Activated B cell treated with CpG ODN at 0.5 μM for 24 hours (primary cell): ENCODE data around the gene HHAT. TPM values are rescaled to one million over a fixed set of nuclear protein-coding genes. Genes with fewer than 3 reads are reported as not detected.

Source experiments
- ATAC-seq: fragments of 200-7000 bp; cut with Tn5 transposase; one replicate; pipeline ENCODE4 v1.10.0; 2021; ENCODE audit warnings: low read depth, mild to moderate bottlenecking, moderate library complexity
- CTCF ChIA-PET: fragments of 350-600 bp; sonication (Branson Sonifier 250); formaldehyde crosslinking; loops from one replicate; lab custom pipeline; 2021; ENCODE audit warnings: antibody characterized with exemption; lab: Charles Lee
- POLR2A ChIA-PET: fragments of 350-600 bp; sonication (Branson Sonifier 250); formaldehyde crosslinking; loops from one replicate; lab custom pipeline; 2021; ENCODE audit warnings: antibody characterized with exemption; lab: Charles Lee
- DNase-seq: peaks from one replicate; pipeline ENCODE4 v3.0.0; 2022
- H3K27ac Mint-ChIP-seq: one replicate; pipeline ENCODE4 v1.8.0; 2020; ENCODE audit warnings: mixed read lengths
- H3K27me3 Mint-ChIP-seq: one replicate; pipeline ENCODE4 v1.8.0; 2021; ENCODE audit warnings: mixed read lengths
- H3K36me3 Mint-ChIP-seq: one replicate; pipeline ENCODE4 v1.8.0; 2021; ENCODE audit warnings: low read depth, mixed read lengths
- H3K4me1 Mint-ChIP-seq: one replicate; pipeline ENCODE4 v1.8.0; 2021; ENCODE audit warnings: mixed read lengths
- H3K4me3 Mint-ChIP-seq: one replicate; pipeline ENCODE4 v1.8.0; 2020; ENCODE audit warnings: mild to moderate bottlenecking, mixed read lengths
- H3K9me3 Mint-ChIP-seq: one replicate; pipeline ENCODE4 v1.8.0; 2020; ENCODE audit warnings: mixed read lengths
- CTCF ChIP-seq: fragments of 200-600 bp; IDR thresholded peaks from one replicate; pipeline ENCODE4 v1.8.0; 2022; ENCODE audit warnings: antibody characterized with exemption, mild to moderate bottlenecking
- intact Hi-C: fragments of 100-400 bp; cut with micrococcal nuclease; formaldehyde crosslinking; loops from one replicate; pipeline ENCODE4 v1.15.1; 2024
- total RNA-seq: library from RNA; stranded (reverse); gene quantifications from 2 replicates; pipeline ENCODE4 v1.2.3, GENCODE V29; 2022

HHAT gene
- total RNA-seq, 1 donor from 2014 or later: 8.5 TPM

GRCh38 chr1:210477328-210477924 is 148.7 kb downstream of the HHAT start:
- Mint-ChIP-seq H3K36me3 (no peaks in the 10 kb centered on the region), H3K9me3 (no peaks in the 10 kb centered on the region), H3K4me3 (no peak overlapping the region), H3K27me3 (no peaks in the 10 kb centered on the region), H3K27ac (no peak overlapping the region), H3K4me1 (no peaks in the 10 kb centered on the region)
- intact Hi-C loops: no loop called here
- POLR2A ChIA-PET: no interaction called here
- CTCF ChIA-PET: no interaction called here
- no peak for TF ChIP-seq CTCF
- no peak for ATAC-seq
- DNase-seq: no peak

GRCh38 chr1:210478820-210479219 is 150.1 kb downstream of the HHAT start:
- no peak for TF ChIP-seq CTCF
- ChIA-PET POLR2A (no interaction called here), CTCF (no interaction called here)
- ATAC-seq: no peak
- Mint-ChIP-seq H3K9me3 (no peaks in the 10 kb centered on the region), H3K4me3 (no peak overlapping the region), H3K27ac (no peak overlapping the region), H3K4me1 (no peaks in the 10 kb centered on the region), H3K27me3 (no peaks in the 10 kb centered on the region), H3K36me3 (no peaks in the 10 kb centered on the region)
- DNase-seq: no peak
- intact Hi-C loops: no loop called here

- no peak for TF ChIP-seq CTCF
- intact Hi-C loops: no loop called here
- ATAC-seq (no peak), DNase-seq (no peak)
- H3K4me1 Mint-ChIP-seq: no peaks in the 10 kb centered on the region
- no peak overlapping the region for H3K4me3 Mint-ChIP-seq
- POLR2A ChIA-PET: no interaction called here
- H3K27ac Mint-ChIP-seq: no peak overlapping the region
- H3K27me3 Mint-ChIP-seq: no peaks in the 10 kb centered on the region
- H3K36me3 Mint-ChIP-seq: no peaks in the 10 kb centered on the region
- H3K9me3 Mint-ChIP-seq: no peaks in the 10 kb centered on the region
- CTCF ChIA-PET: no interaction called here
Observed at GRCh38 chr1:210482491-210482890, 153.8 kb downstream of the HHAT start.

GRCh38 chr1:210482945-210483617 is 154.4 kb downstream of the HHAT start:
- Mint-ChIP-seq H3K4me1 (no peaks in the 10 kb centered on the region), H3K4me3 (no peak overlapping the region), H3K36me3 (no peaks in the 10 kb centered on the region), H3K27me3 (no peaks in the 10 kb centered on the region), H3K9me3 (no peaks in the 10 kb centered on the region), H3K27ac (no peak overlapping the region)
- ChIA-PET POLR2A (no interaction called here), CTCF (no interaction called here)
- ATAC-seq: no peak
- no peak for DNase-seq
- no peak for TF ChIP-seq CTCF
- intact Hi-C loops: no loop called here

DNA sequence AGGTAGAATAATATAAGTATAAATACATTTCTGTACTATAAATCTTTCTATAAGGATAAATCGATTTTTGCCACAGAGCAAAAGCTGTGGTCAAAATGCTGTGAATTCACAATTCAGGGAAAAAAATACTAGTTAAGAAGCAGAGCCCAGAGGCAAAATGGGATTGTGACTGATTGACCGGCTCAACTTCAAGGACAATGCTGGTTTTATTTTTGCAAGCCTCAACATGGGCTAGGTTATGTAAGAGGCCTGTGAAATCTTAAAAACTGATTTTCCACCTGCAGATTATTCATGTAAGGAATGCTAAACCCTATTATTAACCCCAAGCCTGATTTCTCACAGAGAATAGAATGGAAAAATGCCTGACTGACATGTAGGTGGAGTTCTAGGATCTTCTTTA is 155.1 kb downstream of the HHAT start:
- H3K27ac Mint-ChIP-seq: no peak overlapping the region
- TF ChIP-seq CTCF: no peak

More for the DNA sequence above, 155.1 kb downstream of the HHAT start:
- H3K9me3 Mint-ChIP-seq: no peaks in the 10 kb centered on the region
- ChIA-PET POLR2A (no interaction called here), CTCF (no interaction called here)
- intact Hi-C loops: no loop called here
- no peaks in the 10 kb centered on the region for H3K4me1 Mint-ChIP-seq
- H3K27me3 Mint-ChIP-seq: no peaks in the 10 kb centered on the region
- no peak for ATAC-seq
- no peaks in the 10 kb centered on the region for H3K36me3 Mint-ChIP-seq
- DNase-seq: no peak
- no peak overlapping the region for H3K4me3 Mint-ChIP-seq
